Body of pancreas (tissue), 4 donors: ENCODE results near the gene TEX2.

ENCODE experiments used
- CTCF ChIP-seq, 7 experiments: fragments of 450-650 bp in 4 of 7; fragments of 200-600 bp in 3 of 7; sonication (generic) in 3 of 7; IDR thresholded peaks; one replicate each; pipeline ENCODE4 v1.5.1; 2016 to 2019; ENCODE audit warnings: antibody characterized with exemption in 7 of 7
- POLR2A ChIP-seq, 3 donors: fragments of 450-650 bp; IDR thresholded peaks; one replicate each; pipeline ENCODE4 v1.6.1; 2016; ENCODE audit warnings: antibody characterized with exemption in 3 of 3, mild to moderate bottlenecking in 2 of 3

DNA sequence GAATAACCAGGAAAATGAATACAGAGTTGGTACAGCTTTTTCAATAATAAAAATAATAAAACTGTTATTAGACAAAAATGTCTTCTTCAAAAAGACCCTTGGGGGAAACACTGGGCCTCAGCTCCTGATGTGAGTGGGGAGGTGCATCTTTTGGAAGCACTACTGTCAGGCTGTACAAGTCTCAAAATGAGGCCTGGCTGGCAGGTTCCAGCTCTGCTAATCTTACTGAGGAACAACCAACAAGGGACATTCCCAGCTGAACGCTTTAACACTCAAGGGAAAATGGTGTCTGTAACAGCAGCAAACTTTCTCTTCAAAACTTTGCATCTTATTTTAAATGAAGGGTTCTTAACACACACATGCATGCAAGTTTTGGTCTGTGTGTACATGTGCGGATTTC is 19.7 kb downstream of the TEX2 start:
- TF ChIP-seq CTCF (IDR thresholded peaks at IDR 0.05) (no peak), POLR2A (IDR thresholded peaks at IDR 0.05) (no peak)
